SHP77 (cell line): ENCODE data around the gene RGR.

Source experiments
- DNase-seq, 2 experiments: peaks; one replicate each; lab custom pipeline; 2025; lab: John Stamatoyannopoulos, UW

The RGR gene

GRCh38 chr10:84296091-84296981 lies 51.5 kb downstream of the RGR start:
- DNase-seq: no peak

GRCh38 chr10:84298057-84298456 lies 53.2 kb downstream of the RGR start:
- DNase-seq: no peak

GRCh38 chr10:84302223-84302622 lies 57.4 kb downstream of the RGR start:
- no peak for DNase-seq

GRCh38 chr10:84306751-84307384 lies 62.0 kb downstream of the RGR start:
- DNase-seq: no peak

- no peak for DNase-seq
These were observed 63.2 kb downstream of the RGR start for GRCh38 chr10:84308021-84308420.

- no peak for DNase-seq
These were observed 63.8 kb downstream of the RGR start for GRCh38 chr10:84308481-84309304.
